ENCODE measurements around the gene TSHZ2. TPM values are rescaled to one million over a fixed set of nuclear protein-coding genes. Genes with fewer than 3 reads are reported as not detected.
"Not testable (repeated sequence)": the region's sequence is repeated elsewhere in the genome, so short reads cannot be mapped to it uniquely, and the experiment has no call there.

TSHZ2 gene
- total RNA-seq, 1 donor from 2014 or later, result 2.0 TPM

DNA sequence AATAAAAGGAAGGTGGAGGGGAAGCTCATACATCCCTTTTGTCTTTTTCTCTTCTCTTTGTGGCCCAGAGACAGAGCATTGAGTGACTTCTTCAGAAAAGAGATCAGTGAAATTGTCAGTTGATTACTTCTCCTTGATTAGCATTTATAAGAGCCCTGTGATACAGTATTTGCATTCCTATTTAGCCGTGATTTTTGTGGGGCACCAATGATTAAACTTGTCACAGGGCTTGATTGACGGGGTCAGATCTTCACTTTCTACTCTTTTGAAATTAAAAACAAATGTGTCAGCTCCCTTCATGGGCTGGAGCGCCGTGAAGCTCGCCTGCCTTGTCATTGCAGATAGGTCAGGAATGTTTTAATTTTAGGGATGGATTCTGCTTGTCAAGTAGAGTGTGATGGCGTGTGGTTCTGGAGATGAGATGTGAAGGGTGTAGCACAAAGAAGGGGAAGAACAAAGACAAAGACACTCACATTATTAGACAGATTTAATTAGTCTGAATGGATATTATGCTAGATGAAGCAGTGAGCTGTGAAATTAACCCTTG, 454.7 kb downstream of the TSHZ2 start:
- DNase-seq (ENCODE audit: extremely low read depth, low read depth, low spot score), result no peak

DNA sequence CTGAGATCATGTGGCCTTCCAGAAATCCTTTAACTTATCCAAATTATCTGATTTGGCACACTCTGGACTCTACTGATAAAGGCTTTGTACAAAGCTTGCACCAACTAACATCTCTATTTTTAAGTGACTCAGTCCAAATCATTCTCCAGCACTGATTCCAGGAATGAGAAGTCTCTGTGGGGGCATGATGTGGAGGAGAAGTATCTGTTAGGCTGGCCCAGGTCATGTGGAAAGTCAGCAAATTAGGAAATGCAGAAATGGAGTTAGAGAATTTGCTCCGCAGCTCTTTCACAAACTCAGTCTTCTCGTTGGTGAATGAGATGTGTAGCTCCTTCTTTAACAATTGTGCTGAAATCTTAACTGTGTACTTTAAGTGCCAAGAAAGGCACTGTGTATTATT, 455.8 kb downstream of the TSHZ2 start:
- DNase-seq (ENCODE audit: extremely low read depth, low read depth, low spot score), result no peak

DNA sequence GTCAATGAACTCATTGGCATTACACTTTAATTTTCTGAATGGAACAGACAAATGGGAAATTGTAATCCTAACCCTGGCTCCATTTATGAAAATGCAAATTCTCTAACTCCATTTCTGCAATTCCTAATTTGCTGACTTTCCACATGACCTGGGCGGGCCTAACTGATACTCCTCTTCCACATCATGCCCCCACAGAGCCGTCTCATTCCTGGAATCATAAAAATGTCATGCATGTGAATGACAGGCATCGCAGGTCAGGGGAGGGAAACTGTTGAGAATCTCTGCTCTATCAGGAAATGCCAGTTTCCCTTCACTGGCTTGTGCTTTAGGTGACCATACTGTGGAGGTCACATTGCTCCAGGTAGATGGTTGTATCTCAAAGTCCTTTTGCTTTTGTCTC, 456.4 kb downstream of the TSHZ2 start:
- DNase-seq (ENCODE audit: extremely low read depth, low read depth, low spot score), result no peak

DNA sequence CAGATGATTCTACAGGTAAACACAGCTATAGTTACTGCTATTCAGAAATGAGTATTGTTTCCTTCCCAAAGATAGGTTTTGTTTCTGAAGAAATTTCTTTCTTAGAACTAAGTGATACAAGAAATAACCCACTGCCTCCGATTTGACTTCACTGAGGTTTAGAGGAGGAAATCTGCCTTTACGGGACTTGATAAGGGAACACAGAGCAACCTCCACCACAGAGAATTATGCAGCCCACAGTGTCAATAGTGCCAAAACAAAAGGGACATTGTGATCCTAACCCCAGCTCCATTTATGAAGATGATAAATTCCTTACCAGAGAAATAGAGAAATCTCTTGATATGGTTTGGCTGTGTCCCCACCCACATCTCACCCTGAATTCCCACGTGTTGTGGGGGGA, 456.8 kb downstream of the TSHZ2 start:
- no peak for DNase-seq (ENCODE audit: extremely low read depth, low read depth, low spot score)

DNA sequence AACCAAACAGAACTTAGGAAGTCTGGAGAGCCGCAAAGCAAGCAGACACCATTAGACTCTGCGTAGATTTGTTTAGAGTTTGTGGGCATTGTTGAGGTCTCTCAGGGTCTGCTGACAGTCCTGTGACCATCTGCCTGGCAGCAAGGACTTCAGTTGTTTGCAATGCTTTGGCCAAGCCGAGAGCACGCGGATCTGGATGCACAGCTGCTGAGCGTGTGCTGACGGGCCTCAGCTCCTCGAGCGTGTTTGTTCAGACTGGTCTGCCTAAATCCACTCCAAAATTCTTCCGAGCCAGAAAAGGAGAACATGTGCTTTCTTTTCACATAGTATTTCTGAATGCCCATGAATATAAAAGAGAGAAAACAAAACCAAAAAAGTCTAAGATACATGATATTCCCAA, 462.5 kb downstream of the TSHZ2 start:
- no peak for DNase-seq (ENCODE audit: extremely low read depth, low read depth, low spot score)

DNA sequence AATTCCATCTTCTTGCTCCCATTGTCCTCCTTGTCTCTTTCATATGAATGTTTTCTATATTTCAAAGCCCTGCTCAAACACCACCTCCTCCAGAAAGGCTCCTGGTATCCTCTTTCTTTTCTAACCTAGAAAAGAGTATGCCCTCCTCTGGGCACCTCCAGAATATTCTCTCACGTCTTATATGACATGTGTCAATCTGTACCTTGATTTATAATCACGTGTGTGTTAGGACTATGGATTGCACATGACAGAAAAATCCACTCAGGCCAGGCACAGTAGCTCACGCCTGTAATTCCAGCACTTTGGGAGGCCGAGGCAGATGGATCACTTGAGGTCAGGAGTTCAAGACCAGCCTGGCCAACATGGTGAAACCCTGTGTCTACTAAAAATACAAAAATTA, 464.8 kb downstream of the TSHZ2 start:
- not testable (repeated sequence) for DNase-seq (ENCODE audit: extremely low read depth, low read depth, low spot score)

DNA sequence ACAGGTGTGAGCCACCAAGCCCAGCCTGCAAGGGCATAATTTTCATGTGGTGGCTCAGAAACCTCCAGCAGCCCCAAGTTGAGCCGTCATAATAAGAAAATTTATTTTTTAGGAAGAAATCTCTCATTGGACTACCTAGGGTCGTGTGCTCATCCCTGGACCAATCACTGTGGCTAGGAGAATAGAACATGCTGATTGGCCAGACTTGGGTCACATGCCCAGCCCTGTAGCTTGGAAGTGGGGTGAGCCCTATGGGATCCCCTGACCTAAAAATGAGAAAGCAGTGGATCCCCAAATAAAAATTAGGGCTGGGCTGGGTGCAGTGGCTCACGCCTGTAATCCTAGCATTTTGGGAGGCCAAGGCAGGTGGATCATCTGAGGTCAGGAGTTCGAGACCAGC, 466.2 kb downstream of the TSHZ2 start:
- DNase-seq (ENCODE audit: extremely low read depth, low read depth, low spot score), result no peak

DNA sequence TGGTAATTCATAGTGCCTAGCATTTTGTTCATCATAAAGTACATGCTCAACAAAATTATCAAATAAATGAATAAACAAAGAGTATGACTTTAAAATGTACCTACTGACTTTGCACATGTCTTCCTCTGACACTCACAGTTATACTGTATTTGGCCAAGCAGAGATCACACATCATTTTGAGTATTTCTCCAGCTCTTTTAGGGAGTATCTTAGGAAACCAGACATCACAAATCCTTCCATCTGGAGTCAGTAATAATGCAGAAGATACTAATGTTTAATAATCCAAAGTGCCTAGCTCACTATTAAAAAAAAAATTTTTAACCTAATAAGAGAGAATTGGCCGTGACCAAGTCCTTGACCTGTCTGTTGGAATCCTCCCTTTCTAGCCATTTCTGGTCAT, 466.9 kb downstream of the TSHZ2 start:
- no peak for DNase-seq (ENCODE audit: extremely low read depth, low read depth, low spot score)

DNA sequence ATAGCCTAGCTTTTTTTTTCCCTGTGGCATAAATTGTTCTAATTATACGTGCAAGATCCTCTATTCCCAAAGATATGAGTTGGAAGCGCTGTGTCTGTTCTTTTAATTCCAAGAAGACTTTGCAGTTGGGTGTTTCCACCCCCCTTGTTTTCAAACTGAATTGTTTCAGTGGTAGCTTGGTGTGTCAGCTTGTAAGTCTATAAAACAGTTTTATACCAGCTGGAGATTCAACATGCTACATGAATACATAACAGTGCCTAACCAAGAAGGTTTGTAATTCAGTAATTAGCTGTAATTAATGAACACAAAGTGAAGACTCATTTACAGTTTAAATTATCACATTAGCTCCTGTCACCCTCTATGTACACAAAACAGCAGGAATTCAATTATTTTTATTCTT, 467.5 kb downstream of the TSHZ2 start:
- DNase-seq (ENCODE audit: extremely low read depth, low read depth, low spot score), result no peak

DNA sequence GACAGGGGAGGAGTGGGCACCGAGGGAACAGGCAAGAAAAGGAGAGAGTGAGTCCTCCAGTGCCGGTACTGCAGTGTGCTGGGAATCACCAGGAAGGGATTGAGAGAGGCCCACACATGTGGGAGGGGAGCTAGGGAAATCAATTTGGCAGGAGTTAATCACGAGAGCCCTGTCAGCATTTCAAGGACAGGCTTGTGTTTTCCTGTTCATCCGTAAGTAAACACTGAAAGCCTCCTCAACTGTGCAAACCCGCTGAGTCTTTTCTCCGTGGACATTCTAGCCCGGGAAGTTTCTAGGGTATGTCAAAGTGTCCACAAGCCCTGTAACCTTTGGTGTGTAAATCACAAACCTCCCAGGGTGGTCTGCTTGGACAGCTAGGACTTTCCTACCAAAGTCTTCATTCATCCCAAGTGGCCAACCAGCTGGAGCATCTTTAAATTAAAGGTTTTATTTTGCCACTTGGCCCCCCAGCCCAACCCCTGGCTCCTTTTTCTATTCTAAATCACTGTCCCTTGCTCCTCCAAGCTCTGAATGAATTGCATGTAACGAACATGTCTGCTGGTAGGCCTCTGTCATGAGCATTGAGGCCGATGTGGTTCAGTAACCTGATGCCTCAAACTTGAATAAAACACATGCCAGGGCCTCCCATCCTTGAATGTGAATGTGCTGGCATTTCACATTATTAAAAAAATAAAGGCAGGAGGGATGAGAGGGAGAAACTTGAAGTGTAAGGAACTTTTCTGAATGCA, 472.4 kb downstream of the TSHZ2 start:
- DNase-seq (ENCODE audit: extremely low read depth, low read depth, low spot score), result no peak

DNA sequence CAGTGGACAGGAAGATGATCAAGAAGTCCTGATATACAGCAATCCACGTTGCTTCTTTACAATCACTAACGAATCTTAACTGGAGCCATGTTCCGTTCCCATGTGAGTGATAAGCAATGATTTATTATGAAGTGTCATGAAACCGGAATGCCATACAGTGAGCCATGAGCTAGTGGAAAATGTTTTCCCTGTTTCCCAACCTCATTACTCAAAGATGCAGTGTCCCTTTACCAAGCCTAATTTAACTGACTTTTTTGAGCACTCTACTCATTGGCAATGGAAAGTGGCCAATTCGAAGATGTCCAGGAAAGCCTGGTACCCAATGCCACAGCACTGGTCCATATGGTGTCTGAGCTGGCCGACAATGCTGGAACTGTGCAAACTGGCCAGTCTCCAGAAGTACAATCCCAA, 473.2 kb downstream of the TSHZ2 start:
- no peak for DNase-seq (ENCODE audit: extremely low read depth, low read depth, low spot score)

DNA sequence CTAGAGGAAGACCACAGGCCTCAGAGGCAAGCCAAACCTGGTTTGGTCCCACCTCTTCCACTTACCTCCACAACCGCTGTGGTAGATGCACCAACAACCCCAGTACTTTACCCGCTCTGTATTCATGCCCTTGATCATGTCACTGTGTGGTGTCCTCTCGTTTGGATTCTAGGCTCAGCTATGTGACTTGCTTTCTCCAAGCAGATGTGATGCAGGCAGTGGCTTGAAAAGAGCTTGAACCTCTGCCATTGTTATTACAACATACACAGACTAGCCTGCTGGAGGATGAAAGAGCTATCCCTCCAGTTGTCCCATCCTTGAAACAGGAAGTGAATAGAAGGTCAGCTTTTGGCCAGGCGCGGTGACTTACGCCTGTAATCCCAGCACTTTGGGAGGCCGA, 473.8 kb downstream of the TSHZ2 start:
- no peak for DNase-seq (ENCODE audit: extremely low read depth, low read depth, low spot score)

DNA sequence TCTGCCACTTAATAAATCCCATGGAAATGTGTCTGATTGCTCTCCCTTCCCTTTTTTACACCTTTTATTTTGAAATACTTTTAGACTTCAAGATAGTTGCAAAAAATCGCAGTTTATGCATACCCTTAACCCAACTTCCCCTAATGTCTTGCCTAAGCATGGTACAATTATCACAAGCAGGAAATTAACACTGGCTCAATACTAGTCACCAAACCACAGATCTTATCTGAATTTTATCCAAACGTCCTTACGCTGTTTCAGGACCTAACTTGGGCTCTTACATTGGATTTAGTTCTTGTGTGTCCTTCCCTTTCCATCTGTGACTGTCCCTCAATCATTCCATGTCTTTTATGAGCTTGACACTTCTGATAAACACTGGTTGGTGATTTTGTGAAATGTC, 475.2 kb downstream of the TSHZ2 start:
- no peak for DNase-seq (ENCODE audit: extremely low read depth, low read depth, low spot score)

DNA sequence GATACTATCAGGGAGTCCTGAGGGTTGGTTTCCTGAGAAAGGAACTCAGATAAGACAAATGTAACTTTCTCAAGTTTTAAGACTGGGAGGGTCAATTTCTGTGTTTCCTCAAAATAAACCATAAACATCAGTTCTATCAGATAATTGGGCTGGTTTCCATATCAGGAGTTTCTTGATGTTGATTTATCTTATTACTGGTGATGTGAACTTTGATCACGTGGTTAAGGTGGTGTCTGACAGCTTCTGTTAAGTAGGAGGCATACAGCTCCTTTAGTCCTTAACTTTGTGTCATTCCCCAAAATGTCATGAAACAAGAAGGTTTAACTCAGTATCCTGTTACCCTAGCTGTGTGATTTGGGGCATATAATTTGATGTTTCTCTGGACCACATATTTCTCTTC, 476.3 kb downstream of the TSHZ2 start:
- no peak for DNase-seq (ENCODE audit: extremely low read depth, low read depth, low spot score)

DNA sequence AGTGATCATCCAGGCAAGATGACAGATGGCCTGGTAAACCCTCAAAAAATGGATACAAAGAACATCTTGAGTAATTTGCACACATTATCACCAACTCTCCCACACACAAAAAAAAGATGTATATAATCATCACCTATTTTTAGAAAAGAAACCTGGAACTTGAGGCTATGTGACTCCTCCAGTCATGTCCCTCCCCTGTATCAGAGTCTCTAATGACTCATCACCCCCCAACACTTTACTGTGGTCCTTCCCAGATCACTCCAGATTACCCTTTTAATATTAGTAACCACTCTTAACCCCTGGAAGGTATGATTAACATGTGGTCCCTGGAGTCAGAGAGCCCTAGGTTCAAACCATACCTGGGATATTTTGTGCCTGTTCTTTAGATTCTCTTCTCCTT, 476.7 kb downstream of the TSHZ2 start:
- DNase-seq (ENCODE audit: extremely low read depth, low read depth, low spot score), result no peak

DNA sequence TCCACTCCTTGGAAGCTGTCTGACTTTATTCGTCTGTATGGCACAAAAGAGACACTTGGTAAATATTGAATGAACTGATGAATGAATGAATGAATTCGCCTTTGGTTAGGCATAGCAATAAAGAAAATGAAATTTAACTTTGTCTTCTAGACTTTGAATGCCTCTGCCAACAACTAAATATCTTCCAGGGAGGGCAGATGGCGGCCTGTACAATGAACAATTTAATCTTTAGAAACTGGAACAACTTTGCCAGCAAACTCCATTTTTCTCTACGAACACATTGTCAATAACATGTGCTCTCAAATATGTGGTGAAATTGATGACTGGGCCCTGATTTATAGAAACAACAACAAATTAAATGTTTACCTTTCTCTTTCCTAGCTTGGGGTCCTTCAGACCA, 480.9 kb downstream of the TSHZ2 start:
- DNase-seq (ENCODE audit: extremely low read depth, low read depth, low spot score), result no peak

DNA sequence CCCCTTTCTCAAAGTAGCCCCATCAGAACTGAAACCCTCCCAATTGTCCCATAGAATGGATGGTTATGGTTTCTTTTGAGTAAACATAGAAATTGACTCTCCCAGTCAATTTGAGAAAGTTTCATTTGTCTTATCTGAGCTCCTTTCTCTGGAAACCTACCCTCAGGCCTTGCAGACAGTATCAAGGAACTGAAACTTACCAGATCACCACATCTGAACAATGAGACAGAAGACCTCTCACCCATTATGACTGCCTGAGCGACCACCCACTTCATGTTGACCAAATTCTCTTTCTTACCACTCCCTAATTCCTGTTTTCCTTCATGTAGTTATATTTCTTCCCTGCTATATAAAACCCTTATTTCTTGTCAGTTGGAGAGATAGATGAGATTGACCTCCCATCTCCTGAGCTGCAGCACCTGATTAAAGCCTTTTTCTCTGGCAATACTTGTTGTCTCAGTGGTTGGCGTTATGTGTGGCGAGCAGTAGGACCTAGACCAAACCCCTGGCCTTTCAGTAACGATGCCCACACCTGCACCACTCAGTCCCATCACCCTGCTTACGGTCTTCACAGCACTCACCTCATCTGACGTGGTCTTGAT, 482.6 kb downstream of the TSHZ2 start:
- no peak for DNase-seq (ENCODE audit: extremely low read depth, low read depth, low spot score)

DNA sequence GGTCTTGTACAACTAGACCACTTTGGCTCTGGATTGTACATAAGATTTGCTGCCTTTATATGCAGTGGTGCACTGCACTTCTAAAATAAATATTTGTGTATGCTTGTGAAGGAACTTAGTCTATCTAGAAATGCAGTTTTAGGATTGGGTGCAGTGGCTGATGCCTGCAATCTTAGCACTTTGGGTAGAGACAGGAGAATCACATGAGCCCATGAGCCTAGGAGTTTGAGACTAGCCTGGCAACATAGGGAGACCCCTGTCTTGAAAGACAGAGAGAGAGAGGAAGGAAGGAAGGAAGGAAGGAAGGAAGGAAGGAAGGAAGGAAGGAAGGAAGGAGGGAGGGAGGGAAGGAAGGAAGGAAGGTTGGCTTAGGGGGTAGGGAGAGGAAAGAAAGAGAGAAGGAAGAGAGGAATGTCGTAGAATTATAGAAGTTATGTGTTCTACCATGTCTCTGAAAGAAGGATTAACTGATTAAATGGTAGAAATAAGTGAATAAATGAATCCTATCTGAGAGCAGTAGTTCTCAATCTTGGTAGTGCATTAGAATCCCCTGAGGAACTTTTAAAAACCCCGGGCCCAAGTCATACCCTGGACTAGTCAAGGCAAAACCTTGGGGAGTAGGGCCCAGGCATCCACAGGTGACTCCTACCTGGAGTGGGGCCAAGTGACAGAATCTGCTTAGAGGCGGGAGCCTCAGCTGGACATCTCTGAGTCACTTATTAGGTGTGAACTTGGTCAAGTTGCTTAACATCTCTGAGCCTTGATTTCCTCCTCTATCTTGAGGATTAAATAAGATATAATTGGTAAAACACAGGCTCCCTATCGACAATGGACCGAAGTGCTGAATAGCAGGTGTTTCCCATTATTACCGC, 491.2 kb downstream of the TSHZ2 start:
- DNase-seq (ENCODE audit: extremely low read depth, low read depth, low spot score), result no peak

DNA sequence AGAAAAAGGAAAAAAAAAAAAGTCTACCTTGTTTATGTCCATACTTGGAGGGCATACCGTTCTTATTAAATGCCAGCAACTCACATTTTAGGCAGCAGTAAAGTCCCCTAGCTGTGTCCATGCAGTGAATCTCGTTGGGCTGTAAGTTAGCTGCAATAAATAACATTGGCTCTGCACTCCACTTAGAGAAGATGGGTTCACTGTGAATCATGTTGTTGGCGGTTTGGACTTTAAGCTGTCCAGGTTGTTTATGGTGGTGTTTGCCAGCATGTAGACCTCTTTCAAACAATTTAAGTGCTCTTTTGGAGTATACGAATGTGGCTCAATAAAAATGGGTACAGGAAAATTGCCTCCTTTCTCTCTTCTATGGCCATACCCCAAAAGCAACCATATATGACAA, 494.1 kb downstream of the TSHZ2 start:
- no peak for DNase-seq (ENCODE audit: extremely low read depth, low read depth, low spot score)

DNA sequence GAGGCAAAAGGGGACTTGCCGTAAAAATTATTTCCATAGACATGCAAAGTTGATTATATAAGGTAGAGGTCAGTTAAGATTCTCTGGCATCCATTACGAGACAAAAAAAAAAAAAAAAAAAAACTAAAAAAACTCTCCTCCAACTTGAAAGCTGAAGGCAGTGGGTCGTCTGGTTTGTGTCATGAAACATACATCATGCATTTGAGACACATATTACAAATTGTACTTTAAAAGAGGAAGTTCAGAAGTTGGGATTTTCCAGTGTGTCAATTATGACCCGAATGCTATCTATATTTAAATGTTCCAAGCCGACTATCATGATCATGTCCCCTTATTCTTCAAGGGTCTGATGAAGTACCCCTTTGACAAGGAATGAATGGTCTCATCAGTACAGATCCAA, 496.4 kb downstream of the TSHZ2 start:
- DNase-seq (ENCODE audit: extremely low read depth, low read depth, low spot score), result no peak

DNA sequence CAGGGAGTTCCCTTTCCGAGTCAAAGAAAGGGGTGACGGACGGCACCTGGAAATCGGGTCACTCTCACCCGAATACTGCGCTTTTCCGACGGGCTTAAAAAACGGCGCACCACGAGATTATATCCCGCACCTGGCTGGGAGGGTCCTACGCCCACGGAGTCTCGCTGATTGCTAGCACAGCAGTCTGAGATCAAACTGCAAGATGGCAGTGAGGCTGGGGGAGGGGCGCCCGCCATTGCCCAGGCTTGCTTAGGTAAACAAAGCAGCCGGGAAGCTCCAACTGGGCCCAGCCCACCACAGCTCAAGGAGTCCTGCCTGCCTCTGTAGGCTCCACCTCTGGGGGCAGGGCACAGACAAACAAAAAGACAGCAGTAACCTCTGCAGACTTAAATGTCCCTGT, 500.7 kb downstream of the TSHZ2 start:
- DNase-seq (ENCODE audit: extremely low read depth, low read depth, low spot score), result not testable (repeated sequence)

DNA sequence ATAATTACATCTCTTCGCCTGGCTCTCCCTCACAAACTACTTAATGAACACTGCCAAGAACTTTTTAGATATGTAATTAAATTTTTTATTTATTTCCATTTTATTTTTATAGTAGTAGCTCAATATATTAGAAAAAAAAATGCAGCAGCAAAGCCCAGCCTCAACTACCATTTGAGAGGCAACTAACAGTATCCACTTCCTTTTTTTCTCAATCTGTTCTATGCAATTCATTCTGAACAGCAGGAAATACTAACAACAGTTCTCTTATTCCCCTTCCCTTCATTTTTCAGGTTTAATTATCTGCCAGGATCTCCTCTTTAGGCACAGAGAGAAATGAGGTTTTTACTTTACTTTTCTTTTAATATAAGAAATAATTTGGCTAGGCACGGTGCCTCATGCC, 508.8 kb downstream of the TSHZ2 start:
- DNase-seq (ENCODE audit: extremely low read depth, low read depth, low spot score), result no peak
